ENCODE measurements around the gene TMEM255B.

Gene TMEM255B

DNA sequence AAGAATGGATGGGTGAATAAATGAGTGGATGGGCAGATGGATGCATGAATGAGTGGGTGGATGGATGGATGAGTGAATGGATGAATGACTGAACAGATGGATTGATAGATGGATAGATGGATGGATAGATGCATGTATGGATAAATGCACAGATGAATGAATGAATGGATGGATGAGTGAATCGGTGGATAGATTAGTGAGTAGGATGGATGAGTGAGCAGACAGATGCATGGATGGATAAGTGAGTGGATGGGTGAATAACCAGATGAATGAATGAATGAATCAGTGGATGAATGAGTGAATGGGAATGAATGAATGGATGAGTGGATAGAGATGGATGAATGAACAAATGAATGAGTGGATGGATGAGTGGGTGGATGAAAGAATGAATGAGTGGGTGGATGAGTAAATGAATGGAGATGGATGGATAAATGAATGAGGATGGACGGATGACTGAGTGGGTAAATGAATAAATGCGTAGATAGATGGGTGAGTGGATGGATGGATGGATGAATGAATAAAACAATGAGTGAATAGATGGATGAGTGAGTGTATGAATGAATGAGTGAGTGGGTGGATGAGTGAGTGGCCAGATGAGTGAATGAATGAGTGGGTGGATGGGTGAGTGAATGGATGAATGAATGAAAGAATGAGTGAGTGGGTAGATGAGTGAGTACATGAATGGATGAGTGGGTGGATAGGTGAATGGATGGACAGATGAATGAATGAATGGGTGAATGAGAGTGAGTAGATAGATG, 91.9 kb downstream of the TMEM255B start:
- H3K27me3 ChIP-seq (replicated peaks; ENCODE audit: insufficient read depth, low read length), result no peaks in the 10 kb centered on the region
- no peaks in the 10 kb centered on the region for H3K9me3 ChIP-seq (replicated peaks; ENCODE audit: insufficient read depth, low read length)
- DNase-seq, result no peak
- H3K36me3 ChIP-seq (replicated peaks; ENCODE audit: insufficient read depth, low read length), result peaks cover 18% of the 10 kb centered on the region
- no peak overlapping the region for H3K27ac ChIP-seq (ENCODE audit: low read length)
- no peak overlapping the region for H3K9ac ChIP-seq (ENCODE audit: low read length)
- H2AFZ ChIP-seq (ENCODE audit: low read length), result no peak overlapping the region
- no peak overlapping the region for H3K4me2 ChIP-seq (ENCODE audit: low read depth, low read length)
- TF ChIP-seq EZH2phosphoT487 (IDR thresholded peaks at IDR 0.05; ENCODE audit: low read length) (no peak), EZH2 (optimal IDR thresholded peaks at IDR 0.05; ENCODE audit: low read depth, low read length) (no peak)
- TF ChIP-seq, protein P1, sequence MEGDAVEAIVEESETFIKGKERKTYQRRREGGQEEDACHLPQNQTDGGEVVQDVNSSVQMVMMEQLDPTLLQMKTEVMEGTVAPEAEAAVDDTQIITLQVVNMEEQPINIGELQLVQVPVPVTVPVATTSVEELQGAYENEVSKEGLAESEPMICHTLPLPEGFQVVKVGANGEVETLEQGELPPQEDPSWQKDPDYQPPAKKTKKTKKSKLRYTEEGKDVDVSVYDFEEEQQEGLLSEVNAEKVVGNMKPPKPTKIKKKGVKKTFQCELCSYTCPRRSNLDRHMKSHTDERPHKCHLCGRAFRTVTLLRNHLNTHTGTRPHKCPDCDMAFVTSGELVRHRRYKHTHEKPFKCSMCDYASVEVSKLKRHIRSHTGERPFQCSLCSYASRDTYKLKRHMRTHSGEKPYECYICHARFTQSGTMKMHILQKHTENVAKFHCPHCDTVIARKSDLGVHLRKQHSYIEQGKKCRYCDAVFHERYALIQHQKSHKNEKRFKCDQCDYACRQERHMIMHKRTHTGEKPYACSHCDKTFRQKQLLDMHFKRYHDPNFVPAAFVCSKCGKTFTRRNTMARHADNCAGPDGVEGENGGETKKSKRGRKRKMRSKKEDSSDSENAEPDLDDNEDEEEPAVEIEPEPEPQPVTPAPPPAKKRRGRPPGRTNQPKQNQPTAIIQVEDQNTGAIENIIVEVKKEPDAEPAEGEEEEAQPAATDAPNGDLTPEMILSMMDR (IDR thresholded peaks at IDR 0.05; ENCODE audit: low read length), result no peak
- H4K20me1 ChIP-seq (ENCODE audit: insufficient read depth, low read length), result peaks cover 55% of the 10 kb centered on the region
- peaks cover 100% of the 10 kb centered on the region for H3K79me2 ChIP-seq (ENCODE audit: low read length)
- H3F3A ChIP-seq (ENCODE audit: insufficient read depth, low read length), result peaks cover 28% of the 10 kb centered on the region
- H3K4me1 ChIP-seq (ENCODE audit: low read length), result peaks cover 47% of the 10 kb centered on the region
- no peak overlapping the region for H3K4me3 ChIP-seq (ENCODE audit: low read length)
- H3K9me2 ChIP-seq (replicated peaks; ENCODE audit: insufficient read depth, low read length), result no peaks in the 10 kb centered on the region

GRCh38 chr13:113851480-113851803, 92.4 kb downstream of the TMEM255B start:
- H3K9me3 ChIP-seq (replicated peaks; ENCODE audit: insufficient read depth, low read length), result no peaks in the 10 kb centered on the region
- H3K27ac ChIP-seq (ENCODE audit: low read length), result no peak overlapping the region
- H3K9me2 ChIP-seq (replicated peaks; ENCODE audit: insufficient read depth, low read length), result no peaks in the 10 kb centered on the region

DNA sequence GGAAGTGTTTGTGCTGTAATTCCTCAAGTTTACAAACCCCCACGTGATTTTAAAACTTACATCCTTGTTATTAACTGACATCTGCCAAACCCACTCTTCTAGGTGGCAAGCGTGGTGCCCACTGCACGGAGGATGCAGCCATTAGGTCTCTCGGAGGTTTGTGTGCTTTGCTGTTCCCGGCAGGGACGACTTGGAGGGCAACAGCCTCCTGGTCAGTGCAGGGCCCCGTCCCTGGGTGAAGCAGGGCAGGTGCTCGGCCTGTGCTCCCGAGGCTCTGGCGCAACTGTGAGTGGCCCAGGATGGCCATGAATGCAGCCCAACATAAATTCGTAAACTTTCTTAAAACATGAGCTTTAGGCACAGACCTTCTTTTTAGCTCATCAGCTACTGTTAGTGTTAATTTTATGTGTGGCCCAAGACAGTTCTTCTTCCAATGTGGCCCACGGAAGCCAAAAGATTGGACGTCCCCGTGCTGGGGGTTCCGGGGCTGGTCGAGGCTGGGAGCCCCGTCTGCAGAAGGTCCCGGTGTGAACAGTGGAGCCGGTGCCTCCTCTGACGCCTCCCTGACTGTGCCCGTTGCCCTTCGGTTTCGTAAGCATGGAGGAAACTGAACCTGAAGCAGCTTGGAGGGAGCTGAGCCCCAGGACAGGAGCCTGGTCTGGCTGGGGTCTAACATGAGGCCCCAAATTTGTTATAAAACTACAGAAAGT, 93.0 kb downstream of the TMEM255B start:
- Histone ChIP-seq H3K79me2 (ENCODE audit: low read length) (peaks cover 100% of the 10 kb centered on the region), H4K20me1 (ENCODE audit: insufficient read depth, low read length) (peaks cover 55% of the 10 kb centered on the region), H3K4me2 (ENCODE audit: low read depth, low read length) (no peak overlapping the region), H3K9me2 (replicated peaks; ENCODE audit: insufficient read depth, low read length) (no peaks in the 10 kb centered on the region), H3K9ac (ENCODE audit: low read length) (no peak overlapping the region), H3K4me1 (ENCODE audit: low read length) (peaks cover 58% of the 10 kb centered on the region), H3K9me3 (replicated peaks; ENCODE audit: insufficient read depth, low read length) (no peaks in the 10 kb centered on the region), H3F3A (ENCODE audit: insufficient read depth, low read length) (peaks cover 39% of the 10 kb centered on the region), H3K27ac (ENCODE audit: low read length) (no peak overlapping the region), H3K36me3 (replicated peaks; ENCODE audit: insufficient read depth, low read length) (peaks cover 11% of the 10 kb centered on the region), H3K27me3 (replicated peaks; ENCODE audit: insufficient read depth, low read length) (no peaks in the 10 kb centered on the region), H2AFZ (ENCODE audit: low read length) (no peak overlapping the region), H3K4me3 (ENCODE audit: low read length) (no peak overlapping the region)
- no peak for DNase-seq
- TF ChIP-seq, protein P1 (IDR thresholded peaks at IDR 0.05; ENCODE audit: low read length), result no peak
- TF ChIP-seq EZH2phosphoT487 (IDR thresholded peaks at IDR 0.05; ENCODE audit: low read length) (no peak), EZH2 (optimal IDR thresholded peaks at IDR 0.05; ENCODE audit: low read depth, low read length) (no peak)

More at GRCh38 chr13:113851480-113851803, 92.4 kb downstream of the TMEM255B start:
- Histone ChIP-seq H3K9ac (ENCODE audit: low read length) (no peak overlapping the region), H2AFZ (ENCODE audit: low read length) (no peak overlapping the region), H3K4me2 (ENCODE audit: low read depth, low read length) (no peak overlapping the region), H3K4me1 (ENCODE audit: low read length) (peaks cover 53% of the 10 kb centered on the region), H4K20me1 (ENCODE audit: insufficient read depth, low read length) (peaks cover 55% of the 10 kb centered on the region), H3F3A (ENCODE audit: insufficient read depth, low read length) (peaks cover 33% of the 10 kb centered on the region), H3K79me2 (ENCODE audit: low read length) (peaks cover 100% of the 10 kb centered on the region), H3K4me3 (ENCODE audit: low read length) (no peak overlapping the region), H3K36me3 (replicated peaks; ENCODE audit: insufficient read depth, low read length) (peaks cover 16% of the 10 kb centered on the region), H3K27me3 (replicated peaks; ENCODE audit: insufficient read depth, low read length) (no peaks in the 10 kb centered on the region)
- TF ChIP-seq EZH2 (optimal IDR thresholded peaks at IDR 0.05; ENCODE audit: low read depth, low read length), result no peak
- TF ChIP-seq, protein P1 (IDR thresholded peaks at IDR 0.05; ENCODE audit: low read length), result no peak
- no peak for TF ChIP-seq EZH2phosphoT487 (IDR thresholded peaks at IDR 0.05; ENCODE audit: low read length)
- no peak for DNase-seq
